Measurements from ENCODE around the gene TMEM51.

GRCh38 chr1:15244813-15245212 is 91.3 kb downstream of the TMEM51 start:
- TF ChIP-seq CTCF (IDR thresholded peaks at IDR 0.05), result no peak
- TF ChIP-seq POLR2A (IDR thresholded peaks at IDR 0.05), result no peak

Measured in body of pancreas (tissue), 4 donors.